Lower leg skin (tissue), 3 donors: ENCODE measurements around the gene SPATA7.

Experiments used
- CTCF ChIP-seq, 3 donors: fragments of 450-650 bp; IDR thresholded peaks; one replicate each; pipeline ENCODE4 v1.5.1; 2016; ENCODE audit warnings: antibody characterized with exemption in 3 of 3, mild to moderate bottlenecking in 3 of 3, moderate library complexity in 2 of 3
- POLR2A ChIP-seq, 2 donors: fragments of 450-650 bp; IDR thresholded peaks; one replicate each; pipeline ENCODE4 v1.6.1; 2016 to 2017; ENCODE audit warnings: antibody characterized with exemption in 2 of 2, mild to moderate bottlenecking in 1 of 2, moderate library complexity in 1 of 2

DNA sequence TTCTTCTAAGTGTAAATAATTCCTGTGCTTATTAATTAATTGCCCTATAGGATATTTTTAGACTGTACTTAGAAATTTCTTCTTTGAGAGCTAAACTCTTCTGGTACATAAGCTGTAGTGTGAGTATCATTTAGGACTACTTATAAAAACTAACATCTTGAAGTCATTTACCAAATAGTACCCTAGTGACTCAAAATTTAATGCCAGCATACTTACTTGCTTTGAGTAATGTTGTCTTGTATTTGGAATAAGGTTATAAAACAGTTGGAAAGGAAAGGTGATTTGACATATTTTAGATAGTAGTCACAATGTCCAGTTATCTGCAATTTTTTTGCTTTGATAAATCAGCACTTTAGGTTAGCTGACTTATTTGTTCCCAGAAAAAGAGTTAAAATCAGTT lies 39.1 kb downstream of the SPATA7 start:
- no peak for TF ChIP-seq POLR2A (IDR thresholded peaks at IDR 0.05)
- no peak for TF ChIP-seq CTCF (IDR thresholded peaks at IDR 0.05)
